Midbrain (tissue), 1 donor: Measurements from ENCODE around the gene GLB1L2.

ENCODE experiments used
- DNase-seq: peaks from one replicate; lab custom pipeline; 2025; lab: John Stamatoyannopoulos, UW

GLB1L2 gene

GRCh38 chr11:134386945-134387344, 55.2 kb downstream of the GLB1L2 start:
- no peak for DNase-seq

GRCh38 chr11:134387501-134387900, 55.7 kb downstream of the GLB1L2 start:
- no peak for DNase-seq

- no peak for DNase-seq
Measured at GRCh38 chr11:134388590-134388989, 56.8 kb downstream of the GLB1L2 start.

DNA sequence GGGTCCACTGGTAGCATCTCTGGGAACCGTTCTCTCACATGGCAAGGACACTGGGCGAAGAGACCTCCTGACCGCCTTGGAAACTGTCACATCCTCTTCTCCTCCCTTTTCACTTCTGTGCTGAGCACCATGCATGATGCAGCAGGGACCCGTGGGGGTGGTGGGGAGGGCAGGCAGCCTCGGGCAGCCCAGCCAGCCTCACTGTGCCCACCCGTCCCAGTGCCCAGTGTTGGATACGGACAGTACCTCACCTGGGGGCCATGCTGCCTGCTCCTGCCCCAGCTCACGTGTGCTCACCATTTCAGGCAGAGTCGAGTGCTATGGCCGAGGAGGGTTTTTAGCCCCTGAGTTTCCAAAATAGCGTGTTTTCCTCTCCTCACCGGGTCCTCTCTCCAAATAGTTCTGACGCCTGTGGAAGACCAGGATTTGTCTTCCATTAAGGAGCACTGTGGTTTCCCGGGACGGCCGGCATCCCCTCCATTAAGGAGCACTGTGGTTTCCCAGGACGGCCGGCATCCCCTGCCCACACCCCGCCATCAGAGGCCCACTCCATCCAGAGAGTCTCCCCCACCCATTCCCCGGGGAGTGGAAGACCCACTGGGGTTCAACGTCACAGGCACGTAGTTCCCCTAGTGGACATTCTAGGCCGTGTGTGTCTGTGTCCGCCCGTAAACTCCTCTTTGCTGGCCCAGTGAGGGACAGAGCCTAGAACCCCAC, 57.8 kb downstream of the GLB1L2 start:
- no peak for DNase-seq

DNA sequence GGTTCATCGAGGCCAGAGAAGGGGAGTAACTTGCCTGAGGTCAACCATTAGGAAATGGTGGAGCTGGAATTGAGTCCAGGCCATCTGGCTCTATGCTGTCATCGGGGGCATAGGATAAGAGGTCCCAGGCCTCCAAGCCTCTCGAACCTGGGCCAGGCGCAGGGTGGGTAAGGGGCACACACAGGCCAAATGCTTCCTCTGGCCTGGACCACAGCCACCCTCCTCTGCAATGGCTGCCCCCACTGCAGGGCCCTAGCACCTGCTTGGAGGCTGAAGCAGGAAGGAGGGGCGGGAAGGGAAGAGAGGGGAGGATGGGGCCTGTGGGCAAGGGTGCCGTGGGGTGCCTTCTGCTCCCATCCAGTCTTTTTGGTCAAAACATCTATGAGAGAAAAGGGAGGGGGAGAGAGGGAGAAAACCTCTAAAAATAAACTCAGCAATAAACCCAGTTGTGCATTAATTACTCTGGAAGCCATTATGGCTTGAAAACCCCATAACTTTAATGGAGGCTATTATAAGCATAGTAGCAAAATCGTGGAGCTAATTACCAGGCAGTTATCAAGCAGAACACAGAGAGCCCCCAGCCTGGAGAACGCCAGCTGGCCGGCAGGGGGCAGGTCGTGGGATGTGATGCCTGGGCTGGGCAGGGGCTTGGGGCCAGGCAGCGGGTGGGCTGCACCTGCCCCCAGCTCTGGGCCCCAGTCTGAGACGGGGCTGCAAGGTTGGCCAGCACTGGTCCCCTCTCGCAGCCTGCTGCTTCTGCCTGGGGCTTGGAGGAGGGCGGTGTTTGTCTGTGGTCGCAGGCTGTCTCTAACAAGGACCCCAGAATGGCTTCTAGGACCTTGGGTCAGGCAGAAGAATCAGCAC, 59.1 kb downstream of the GLB1L2 start:
- no peak for DNase-seq

GRCh38 chr11:134391656-134392055, 59.9 kb downstream of the GLB1L2 start:
- no peak for DNase-seq

- DNase-seq: no peak
Measured at GRCh38 chr11:134392953-134393615, 61.3 kb downstream of the GLB1L2 start.

GRCh38 chr11:134393638-134394037, 61.9 kb downstream of the GLB1L2 start:
- peak; percentile 67 for DNase-seq

DNA sequence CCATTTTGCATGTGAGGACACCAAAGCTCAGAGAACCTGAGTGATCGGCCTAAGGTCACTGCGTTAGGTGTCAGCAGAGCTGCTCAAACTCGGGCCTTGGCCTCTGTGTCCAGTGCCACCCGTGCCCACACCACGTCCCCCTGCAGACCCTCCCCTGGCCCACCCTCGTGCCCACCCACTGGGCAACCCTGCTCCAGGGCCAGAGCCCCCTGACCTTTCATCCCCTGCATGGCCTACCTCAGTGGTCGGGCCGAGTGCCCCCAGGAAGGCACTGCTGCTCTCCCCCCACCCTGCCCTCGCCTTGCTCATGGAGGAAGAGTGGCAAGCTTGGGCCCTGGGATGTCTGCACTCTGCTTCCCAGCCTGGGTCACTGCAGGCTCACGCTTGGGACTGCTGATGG, 62.5 kb downstream of the GLB1L2 start:
- DNase-seq: no peak

- no peak for DNase-seq
Measured at GRCh38 chr11:134395002-134395401, 63.2 kb downstream of the GLB1L2 start.

- no peak for DNase-seq
Measured at GRCh38 chr11:134397304-134398078, 65.7 kb downstream of the GLB1L2 start.

DNA sequence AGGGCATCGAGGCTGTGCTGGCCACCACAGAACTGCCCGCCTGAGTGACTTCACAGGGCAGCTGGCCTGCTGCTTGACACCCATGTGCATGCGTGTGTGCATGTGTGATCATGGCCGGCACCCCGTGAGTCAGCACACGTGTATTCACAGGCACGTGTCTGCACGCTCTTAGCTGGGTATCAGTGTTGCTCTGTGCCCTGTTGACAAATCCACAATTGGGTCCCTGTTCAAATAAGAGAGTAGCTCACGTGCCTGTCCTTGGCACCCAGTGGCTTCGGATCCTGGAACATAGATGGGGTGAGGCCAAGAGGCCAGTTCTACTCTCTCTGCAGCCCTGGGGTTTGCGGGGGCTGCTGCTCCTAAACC, 66.3 kb downstream of the GLB1L2 start:
- DNase-seq: peak; percentile 81

DNA sequence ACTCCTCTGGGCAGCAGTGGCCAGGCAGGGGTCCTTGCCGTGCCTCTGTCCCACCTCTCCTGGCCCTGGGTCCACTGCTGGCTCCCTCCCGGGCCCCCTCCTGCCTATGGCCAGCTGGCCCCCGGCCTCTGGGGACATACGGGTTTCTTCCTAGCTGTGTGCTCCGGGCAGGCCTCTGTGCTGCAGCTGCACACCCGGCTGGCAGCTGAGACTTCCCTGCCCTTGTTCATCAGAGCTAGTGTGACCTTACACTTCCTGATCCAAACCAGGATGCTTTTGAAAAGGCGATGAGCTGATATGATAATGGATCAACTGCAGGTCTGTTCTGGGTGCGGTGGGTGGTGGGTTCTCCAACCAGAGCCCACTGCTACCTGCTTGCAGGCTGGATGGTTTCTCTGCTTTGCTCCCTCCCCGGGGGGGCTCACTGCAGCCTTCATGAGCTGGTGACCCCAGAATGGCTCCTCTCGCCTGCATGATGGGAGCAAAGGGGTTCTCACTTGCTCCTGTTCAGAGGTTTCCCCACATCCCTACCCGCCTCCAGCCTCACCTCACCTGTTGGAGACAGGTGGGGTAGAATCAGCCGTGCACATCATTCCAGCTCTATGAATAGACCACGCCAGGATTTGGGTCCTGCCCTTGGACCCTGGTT, 67.0 kb downstream of the GLB1L2 start:
- peak; percentile 44 for DNase-seq

DNA sequence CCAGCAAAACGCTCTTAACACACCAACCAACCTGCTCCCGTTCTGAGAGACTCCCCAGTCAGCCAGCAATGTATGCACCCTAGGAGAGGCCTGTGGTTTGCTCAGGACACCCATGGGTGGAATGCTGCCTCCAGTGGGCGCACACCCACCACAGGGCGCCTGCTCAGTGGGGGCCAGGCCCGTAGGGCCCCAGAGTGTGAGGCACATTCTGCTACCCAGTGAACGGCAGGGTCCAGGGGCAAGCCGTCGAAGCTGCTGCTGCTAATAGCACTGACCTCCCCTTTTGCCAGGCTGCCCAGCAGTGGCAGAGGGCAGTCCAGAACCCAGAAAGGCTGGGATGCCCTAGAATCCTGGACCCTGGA, 67.5 kb downstream of the GLB1L2 start:
- no peak for DNase-seq

GRCh38 chr11:134399996-134400395, 68.2 kb downstream of the GLB1L2 start:
- no peak for DNase-seq

- DNase-seq: no peak
Measured at GRCh38 chr11:134401825-134402809, 70.3 kb downstream of the GLB1L2 start.

- no peak for DNase-seq
Measured at GRCh38 chr11:134402910-134403309, 71.1 kb downstream of the GLB1L2 start.

DNA sequence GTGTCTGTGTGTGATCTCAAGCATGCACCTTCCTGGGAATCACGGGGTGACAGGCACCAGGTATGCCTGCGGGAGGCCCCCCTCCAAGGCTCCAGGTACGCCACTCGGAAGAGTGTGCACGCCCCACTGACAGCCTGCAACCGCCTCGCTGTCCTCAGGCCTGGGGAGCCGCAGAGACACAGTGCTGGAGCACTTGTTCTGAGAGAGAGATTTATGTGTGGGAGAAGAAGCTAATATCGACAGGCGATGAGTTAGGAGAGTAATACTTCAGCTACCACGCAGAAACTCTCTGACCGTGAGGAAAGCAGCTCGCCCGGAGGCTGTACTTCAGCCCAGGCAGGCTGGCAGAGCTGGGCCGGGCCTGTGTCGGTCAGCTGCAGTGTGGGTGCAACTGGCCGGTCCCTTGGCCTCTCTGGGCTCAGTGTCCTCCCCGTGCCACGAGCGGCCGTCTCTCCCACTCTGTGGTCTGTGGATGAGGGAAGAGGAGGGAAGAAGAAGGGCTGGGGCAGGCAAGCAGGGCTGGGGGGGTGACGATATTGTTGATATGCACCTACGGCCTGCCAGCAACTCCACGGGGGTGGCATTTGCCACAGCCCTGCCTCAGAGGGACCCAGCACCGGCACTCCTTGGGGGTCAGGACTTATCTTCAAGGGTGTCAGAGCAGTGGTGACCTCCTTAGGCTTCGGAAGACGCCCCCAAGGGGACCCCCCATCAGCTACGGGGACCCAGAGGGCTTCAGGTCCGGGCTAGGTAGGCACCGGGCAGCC, 73.0 kb downstream of the GLB1L2 start:
- no peak for DNase-seq

GRCh38 chr11:134405436-134405835, 73.6 kb downstream of the GLB1L2 start:
- no peak for DNase-seq

DNA sequence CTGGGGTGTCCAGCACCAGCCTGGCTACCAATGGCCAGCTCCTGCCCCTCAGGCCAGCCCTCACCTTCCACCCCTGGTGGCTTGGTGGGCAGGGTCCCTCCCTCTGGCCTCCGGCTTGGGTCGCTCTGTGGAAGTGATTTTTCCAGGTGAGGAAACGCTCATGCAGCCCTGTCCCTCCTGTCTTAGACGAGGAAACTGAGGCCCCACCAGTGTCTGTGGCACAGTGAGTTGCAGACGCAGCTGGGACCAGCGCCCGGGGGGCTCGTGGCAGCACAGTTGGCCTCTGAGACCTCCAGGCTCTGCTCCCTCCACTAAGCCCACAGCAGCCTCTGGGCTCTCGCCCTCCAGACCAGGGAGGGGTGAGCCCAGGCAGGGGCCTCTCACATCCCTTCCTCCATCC, 74.1 kb downstream of the GLB1L2 start:
- no peak for DNase-seq
